A673 (cell line): ENCODE measurements around the gene CA5B. TPM values are rescaled to one million over a fixed set of nuclear protein-coding genes. Genes with fewer than 3 reads are reported as not detected.

Experiments used
- BruUV-seq: library from RNA; stranded (reverse); fragments of 400-500 nt; replicated peaks from 2 replicates; lab custom pipeline; 2021; lab: Mats Ljungman, UMichigan
- CTCF ChIA-PET: fragments of 300-600 bp; sonication (Branson Sonifier 250); formaldehyde crosslinking; loops from one replicate; lab custom pipeline; 2022; ENCODE audit warnings: antibody characterized with exemption; lab: Charles Lee
- POLR2A ChIA-PET: fragments of 300-600 bp; sonication (Branson Sonifier 250); formaldehyde crosslinking; loops from one replicate; lab custom pipeline; 2022; ENCODE audit warnings: antibody characterized with exemption; ENCODE audit not compliant: low non-redundant PET; lab: Charles Lee
- DNase-seq: peaks from one replicate; pipeline ENCODE4 v3.0.0-alpha.2; 2015; ENCODE audit warnings: low spot score
- H3K27ac ChIP-seq: fragments of 200-600 bp; sonication (generic); 2 replicates; pipeline ENCODE4 v1.5.1; 2016; ENCODE audit warnings: mixed run types, low read depth, mild to moderate bottlenecking, mixed read lengths, antibody characterized with exemption, low read length; ENCODE audit not compliant: poor library complexity, severe bottlenecking
- H3K27me3 ChIP-seq: fragments of 200-600 bp; sonication (generic); replicated peaks from 2 replicates; pipeline ENCODE4 v1.6.1; 2017; ENCODE audit warnings: mixed run types, low read depth, mild to moderate bottlenecking, mixed read lengths, antibody characterized with exemption, low read length; ENCODE audit not compliant: insufficient read depth, poor library complexity
- H3K36me3 ChIP-seq: fragments of 200-600 bp; sonication (generic); 2 replicates; pipeline ENCODE4 v1.6.1; 2016; ENCODE audit warnings: mixed run types, mild to moderate bottlenecking, mixed read lengths, antibody characterized with exemption, low read length; ENCODE audit not compliant: insufficient read depth, poor library complexity, severe bottlenecking
- H3K4me1 ChIP-seq: fragments of 200-600 bp; sonication (generic); 2 replicates; pipeline ENCODE4 v1.6.1; 2017; ENCODE audit warnings: mixed run types, mild to moderate bottlenecking, mixed read lengths, antibody characterized with exemption, low read length; ENCODE audit not compliant: insufficient read depth, poor library complexity, severe bottlenecking
- H3K4me3 ChIP-seq: fragments of 200-600 bp; sonication (generic); 2 replicates; pipeline ENCODE4 v1.5.1; 2016; ENCODE audit warnings: low read depth, mixed run types, mild to moderate bottlenecking, mixed read lengths, low read length; ENCODE audit not compliant: poor library complexity, severe bottlenecking
- H3K9me3 ChIP-seq: fragments of 200-600 bp; sonication (generic); 2 replicates; pipeline ENCODE4 v1.6.1; 2016; ENCODE audit warnings: mixed run types, low read depth, mild to moderate bottlenecking, mixed read lengths, antibody characterized with exemption, low read length; ENCODE audit not compliant: poor library complexity, severe bottlenecking
- CTCF ChIP-seq: fragments of 300-800, 200-600 bp; sonication (generic); conservative IDR thresholded peaks from 2 replicates; pipeline ENCODE4 v1.5.1; 2017; ENCODE audit warnings: low read depth, mild to moderate bottlenecking, antibody characterized with exemption, low read length, moderate library complexity, mixed read lengths
- EZH2 ChIP-seq: fragments of 200-600 bp; sonication (generic); IDR thresholded peaks from 2 replicates; pipeline ENCODE4 v1.6.1; 2017; ENCODE audit warnings: borderline replicate concordance, low read depth, mild to moderate bottlenecking, mixed read lengths, antibody characterized with exemption, low read length; ENCODE audit not compliant: poor library complexity, severe bottlenecking
- intact Hi-C: fragments of 100-400 bp; cut with micrococcal nuclease; formaldehyde crosslinking; loops from one replicate; pipeline ENCODE4 v1.10.0; 2022; ENCODE audit not compliant: unreplicated experiment
- total RNA-seq: library from RNA; stranded (reverse); gene quantifications from 2 replicates; pipeline ENCODE4 v1.2.3, GENCODE V29; 2021

The CA5B gene
- total RNA-seq, 1 experiment from 2014 or later, result 9.4 TPM

GRCh38 chrX:15749642-15750610, 11.9 kb downstream of the CA5B start:
- intact Hi-C loops, result loop anchor here (10.0 kb wide), 1 partner anchor 685 kb away; no protein-coding TSS in a partner anchor
- Histone ChIP-seq H3K9me3 (no peaks in the 10 kb centered on the region), H3K4me3 (no peak overlapping the region), H3K27ac (no peak overlapping the region), H3K27me3 (no peaks in the 10 kb centered on the region), H3K36me3 (no peaks in the 10 kb centered on the region), H3K4me1 (no peaks in the 10 kb centered on the region)
- BruUV-seq, result no TSS peak
- TF ChIP-seq EZH2 (no peak), CTCF (no peak)
- DNase-seq, result no peak
- ChIA-PET POLR2A (no interaction called here), CTCF (no interaction called here)

GRCh38 chrX:15750611-15751154, 12.6 kb downstream of the CA5B start:
- no TSS peak for BruUV-seq
- Histone ChIP-seq H3K36me3 (no peaks in the 10 kb centered on the region), H3K4me3 (no peak overlapping the region), H3K4me1 (no peaks in the 10 kb centered on the region), H3K9me3 (no peaks in the 10 kb centered on the region), H3K27me3 (no peaks in the 10 kb centered on the region), H3K27ac (no peak overlapping the region)
- intact Hi-C loops, result loop anchor here (10.0 kb wide), 1 partner anchor 684 kb away; no protein-coding TSS in a partner anchor
- ChIA-PET POLR2A (no interaction called here), CTCF (no interaction called here)
- DNase-seq, result no peak
- TF ChIP-seq EZH2 (no peak), CTCF (no peak)

GRCh38 chrX:15751155-15751819, 13.2 kb downstream of the CA5B start:
- intact Hi-C loops, result loop anchor here (10.0 kb wide), 1 partner anchor 684 kb away; no protein-coding TSS in a partner anchor
- no peak for DNase-seq
- no TSS peak for BruUV-seq
- Histone ChIP-seq H3K36me3 (no peaks in the 10 kb centered on the region), H3K27ac (no peak overlapping the region), H3K4me1 (no peaks in the 10 kb centered on the region), H3K27me3 (no peaks in the 10 kb centered on the region), H3K9me3 (no peaks in the 10 kb centered on the region), H3K4me3 (no peak overlapping the region)
- CTCF ChIA-PET, result no interaction called here
- POLR2A ChIA-PET, result no interaction called here
- no peak for TF ChIP-seq EZH2
- no peak for TF ChIP-seq CTCF
